ENCODE measurements around the gene PSMA2.

PSMA2 gene

GRCh38 chr7:42929449-42929848 lies 2.5 kb downstream of the PSMA2 start:
- no peak for TF ChIP-seq GATA2 (IDR thresholded peaks at IDR 0.05; ENCODE audit: low read depth, low read length)
- no peak for TF ChIP-seq GATA3 (IDR thresholded peaks at IDR 0.05; ENCODE audit: low read depth, low read length)

GRCh38 chr7:42928754-42929153 lies 3.2 kb downstream of the PSMA2 start:
- TF ChIP-seq GATA3 (IDR thresholded peaks at IDR 0.05; ENCODE audit: low read depth, low read length) (no peak), GATA2 (IDR thresholded peaks at IDR 0.05; ENCODE audit: low read depth, low read length) (no peak)

- TF ChIP-seq GATA3 (IDR thresholded peaks at IDR 0.05; ENCODE audit: low read depth, low read length) (no peak), GATA2 (IDR thresholded peaks at IDR 0.05; ENCODE audit: low read depth, low read length) (no peak)
These were observed 5.8 kb downstream of the PSMA2 start for GRCh38 chr7:42926204-42926603.

GRCh38 chr7:42925630-42926029 lies 6.3 kb downstream of the PSMA2 start:
- no peak for TF ChIP-seq GATA3 (IDR thresholded peaks at IDR 0.05; ENCODE audit: low read depth, low read length)
- no peak for TF ChIP-seq GATA2 (IDR thresholded peaks at IDR 0.05; ENCODE audit: low read depth, low read length)

GRCh38 chr7:42924223-42924838 lies 7.6 kb downstream of the PSMA2 start:
- TF ChIP-seq GATA3 (IDR thresholded peaks at IDR 0.05; ENCODE audit: low read depth, low read length), result no peak
- no peak for TF ChIP-seq GATA2 (IDR thresholded peaks at IDR 0.05; ENCODE audit: low read depth, low read length)

GRCh38 chr7:42922017-42922753 lies 9.8 kb downstream of the PSMA2 start:
- no peak for TF ChIP-seq GATA3 (IDR thresholded peaks at IDR 0.05; ENCODE audit: low read depth, low read length)
- TF ChIP-seq GATA2 (IDR thresholded peaks at IDR 0.05; ENCODE audit: low read depth, low read length), result no peak

GRCh38 chr7:42915356-42915755 lies 16.6 kb downstream of the PSMA2 start:
- TF ChIP-seq GATA3 (IDR thresholded peaks at IDR 0.05; ENCODE audit: low read depth, low read length) (no peak), GATA2 (IDR thresholded peaks at IDR 0.05; ENCODE audit: low read depth, low read length) (no peak)

GRCh38 chr7:42914421-42915045 lies 17.4 kb downstream of the PSMA2 start:
- TF ChIP-seq GATA2 (IDR thresholded peaks at IDR 0.05; ENCODE audit: low read depth, low read length), result no peak
- TF ChIP-seq GATA3 (IDR thresholded peaks at IDR 0.05; ENCODE audit: low read depth, low read length), result no peak

GRCh38 chr7:42914009-42914408 lies 18.0 kb downstream of the PSMA2 start:
- no peak for TF ChIP-seq GATA2 (IDR thresholded peaks at IDR 0.05; ENCODE audit: low read depth, low read length)
- no peak for TF ChIP-seq GATA3 (IDR thresholded peaks at IDR 0.05; ENCODE audit: low read depth, low read length)

- no peak for TF ChIP-seq GATA3 (IDR thresholded peaks at IDR 0.05; ENCODE audit: low read depth, low read length)
- no peak for TF ChIP-seq GATA2 (IDR thresholded peaks at IDR 0.05; ENCODE audit: low read depth, low read length)
These were observed 18.4 kb downstream of the PSMA2 start for GRCh38 chr7:42913591-42913990.

GRCh38 chr7:42911454-42912447 lies 20.2 kb downstream of the PSMA2 start, which contains the start of gene C7orf25:
Gene C7orf25 (minus strand): TSS chr7:42912070. CDS start chr7:42910900, 1,170 bp downstream.
- TF ChIP-seq GATA2 (IDR thresholded peaks at IDR 0.05; ENCODE audit: low read depth, low read length) (0 out of 2 replicates have a peak, but pooled peaks have one; percentile 37), GATA3 (IDR thresholded peaks at IDR 0.05; ENCODE audit: low read depth, low read length) (no peak)

GRCh38 chr7:42910306-42910705 lies 21.7 kb downstream of the PSMA2 start:
- TF ChIP-seq GATA3 (IDR thresholded peaks at IDR 0.05; ENCODE audit: low read depth, low read length) (no peak), GATA2 (IDR thresholded peaks at IDR 0.05; ENCODE audit: low read depth, low read length) (no peak)

- TF ChIP-seq GATA2 (IDR thresholded peaks at IDR 0.05; ENCODE audit: low read depth, low read length) (no peak), GATA3 (IDR thresholded peaks at IDR 0.05; ENCODE audit: low read depth, low read length) (no peak)
These were observed 24.7 kb downstream of the PSMA2 start for GRCh38 chr7:42907316-42907715.

Measured in SH-SY5Y (cell line).